Measurements from ENCODE around the gene ALX4.

ALX4 gene

GRCh38 chr11:44315947-44316658, 6.2 kb upstream of the ALX4 start:
- FAIRE-seq, result no peak
- no peak for DNase-seq (ENCODE audit: insufficient read length, low spot score)
- no peak for TF ChIP-seq CTCF (IDR thresholded peaks at IDR 0.05; ENCODE audit: insufficient read depth, missing control alignments)

- DNase-seq (ENCODE audit: insufficient read length, low spot score), result no peak
- FAIRE-seq, result no peak
- no peak for TF ChIP-seq CTCF (IDR thresholded peaks at IDR 0.05; ENCODE audit: insufficient read depth, missing control alignments)
Measured at GRCh38 chr11:44314733-44315132, 4.8 kb upstream of the ALX4 start.

- no peak for TF ChIP-seq CTCF (IDR thresholded peaks at IDR 0.05; ENCODE audit: insufficient read depth, missing control alignments)
- FAIRE-seq (no peak), DNase-seq (ENCODE audit: insufficient read length, low spot score) (no peak)
Measured at GRCh38 chr11:44313761-44314489, 4.0 kb upstream of the ALX4 start.

GRCh38 chr11:44312876-44313275, 2.9 kb upstream of the ALX4 start:
- no peak for TF ChIP-seq CTCF (IDR thresholded peaks at IDR 0.05; ENCODE audit: insufficient read depth, missing control alignments)
- no peak for DNase-seq (ENCODE audit: insufficient read length, low spot score)
- FAIRE-seq, result no peak

GRCh38 chr11:44311339-44312261, 1.7 kb upstream of the ALX4 start:
- TF ChIP-seq CTCF (IDR thresholded peaks at IDR 0.05; ENCODE audit: insufficient read depth, missing control alignments), result no peak
- no peak for FAIRE-seq
- DNase-seq (ENCODE audit: insufficient read length, low spot score), result no peak

- no peak for TF ChIP-seq CTCF (IDR thresholded peaks at IDR 0.05; ENCODE audit: insufficient read depth, missing control alignments)
- DNase-seq (ENCODE audit: insufficient read length, low spot score) (no peak), FAIRE-seq (no peak)
Measured at GRCh38 chr11:44310463-44311272, 729 bp upstream of the ALX4 start.

Measured in D721Med (cell line).